AG04450 (cell line): ENCODE results near the gene TNNI2. TPM values are rescaled to one million over a fixed set of nuclear protein-coding genes. Genes with fewer than 3 reads are reported as not detected.

ENCODE experiments used
- CTCF ChIA-PET: fragments of 300-600, 350-600 bp; formaldehyde crosslinking; extraction: SDS; loops from one replicate; lab custom pipeline; 2022; ENCODE audit warnings: antibody characterized with exemption, inconsistent platforms; lab: Charles Lee
- POLR2A ChIA-PET: fragments of 350-600 bp; formaldehyde crosslinking; extraction: SDS; loops from one replicate; lab custom pipeline; 2021; ENCODE audit warnings: antibody characterized with exemption, inconsistent platforms; lab: Yijun Ruan, JAX
- DNase-seq: peaks from one replicate; pipeline ENCODE4 v3.0.0-alpha.2; 2011; ENCODE audit warnings: low read depth, low spot score
- H3K27ac ChIP-seq: one replicate; pipeline ENCODE4 v1.5.1; 2012; ENCODE audit warnings: low read depth, low read length, control low read depth
- H3K27me3 ChIP-seq: one replicate; pipeline ENCODE4 v1.6.0; 2012; ENCODE audit warnings: low read length; ENCODE audit not compliant: control insufficient read depth, insufficient read depth
- H3K4me3 ChIP-seq: 2 replicates; pipeline ENCODE4 v1.5.1; 2011; ENCODE audit warnings: mild to moderate bottlenecking, low read depth, low read length, control low read depth
- H3K9me3 ChIP-seq: 2 replicates; pipeline ENCODE4 v1.5.1; 2012; ENCODE audit warnings: low read length; ENCODE audit not compliant: control insufficient read depth, insufficient read depth
- polyA plus RNA-seq: library from polyadenylated mRNA; depleted of rRNA; stranded (reverse); fragments of >200 nt; gene quantifications from 2 replicates; pipeline ENCODE4 v1.2.3, GENCODE V29; 2011
- TF ChIP-seq, protein P1 (sequence below): IDR thresholded peaks from 2 replicates; pipeline ENCODE4 v1.5.1; 2011; ENCODE audit warnings: low read depth, low read length, control low read depth, inconsistent platforms

TNNI2 gene
- polyA plus RNA-seq, 1 experiment, result not detected

DNA sequence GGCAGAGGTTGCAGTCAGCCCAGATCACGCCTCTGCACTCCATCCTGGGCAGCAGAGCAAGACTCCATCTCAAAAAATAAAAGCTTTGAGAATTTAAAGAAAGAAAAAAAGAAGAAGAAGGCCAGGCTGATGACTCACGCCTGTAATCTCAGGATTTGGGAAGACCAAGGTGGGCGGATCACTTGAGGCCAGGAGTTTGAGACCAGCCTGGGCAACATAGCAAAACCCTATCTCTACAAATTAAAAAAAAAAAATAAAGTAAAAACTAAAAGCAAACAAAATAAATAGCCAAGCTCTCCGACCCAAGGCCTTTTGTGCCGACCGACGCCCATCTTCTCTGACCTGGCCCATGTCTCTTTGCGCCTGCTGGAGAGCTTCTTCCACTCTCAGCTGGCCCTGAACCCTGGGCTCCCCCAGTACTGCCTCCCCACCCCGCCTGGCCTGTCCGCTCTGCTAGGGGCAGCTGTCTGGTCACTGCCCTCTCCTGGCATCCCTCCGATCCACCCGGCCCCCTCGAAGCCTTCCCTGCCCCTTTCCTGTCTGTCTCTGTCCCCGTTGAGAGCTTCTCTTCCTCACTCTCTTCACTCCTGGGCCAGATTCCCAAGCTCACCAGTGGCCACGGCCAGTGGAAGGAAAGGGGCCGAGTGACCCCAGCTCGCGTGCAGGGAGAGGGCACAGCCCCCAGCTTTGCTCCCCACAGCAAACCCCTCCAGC is 9.3 kb downstream of the TNNI2 start:
- ChIA-PET POLR2A (interaction anchor here (0.7 kb wide), 1 partner anchor 11 kb away, joined by 5 read pairs; no protein-coding TSS in a partner anchor), CTCF (interaction anchor here (0.9 to 1.8 kb wide), 6 partner anchors 15 to 303 kb away, joined by 3 to 6 read pairs (median 4); no protein-coding TSS in a partner anchor)
- Histone ChIP-seq H3K27me3 (peaks cover 19% of the 10 kb centered on the region), H3K4me3 (no peak overlapping the region), H3K27ac (no peak overlapping the region), H3K9me3 (no peaks in the 10 kb centered on the region; the same call in 1 of the 2 replicates)
- DNase-seq, result no peak
- TF ChIP-seq, protein P1, sequence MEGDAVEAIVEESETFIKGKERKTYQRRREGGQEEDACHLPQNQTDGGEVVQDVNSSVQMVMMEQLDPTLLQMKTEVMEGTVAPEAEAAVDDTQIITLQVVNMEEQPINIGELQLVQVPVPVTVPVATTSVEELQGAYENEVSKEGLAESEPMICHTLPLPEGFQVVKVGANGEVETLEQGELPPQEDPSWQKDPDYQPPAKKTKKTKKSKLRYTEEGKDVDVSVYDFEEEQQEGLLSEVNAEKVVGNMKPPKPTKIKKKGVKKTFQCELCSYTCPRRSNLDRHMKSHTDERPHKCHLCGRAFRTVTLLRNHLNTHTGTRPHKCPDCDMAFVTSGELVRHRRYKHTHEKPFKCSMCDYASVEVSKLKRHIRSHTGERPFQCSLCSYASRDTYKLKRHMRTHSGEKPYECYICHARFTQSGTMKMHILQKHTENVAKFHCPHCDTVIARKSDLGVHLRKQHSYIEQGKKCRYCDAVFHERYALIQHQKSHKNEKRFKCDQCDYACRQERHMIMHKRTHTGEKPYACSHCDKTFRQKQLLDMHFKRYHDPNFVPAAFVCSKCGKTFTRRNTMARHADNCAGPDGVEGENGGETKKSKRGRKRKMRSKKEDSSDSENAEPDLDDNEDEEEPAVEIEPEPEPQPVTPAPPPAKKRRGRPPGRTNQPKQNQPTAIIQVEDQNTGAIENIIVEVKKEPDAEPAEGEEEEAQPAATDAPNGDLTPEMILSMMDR, result no peak

DNA sequence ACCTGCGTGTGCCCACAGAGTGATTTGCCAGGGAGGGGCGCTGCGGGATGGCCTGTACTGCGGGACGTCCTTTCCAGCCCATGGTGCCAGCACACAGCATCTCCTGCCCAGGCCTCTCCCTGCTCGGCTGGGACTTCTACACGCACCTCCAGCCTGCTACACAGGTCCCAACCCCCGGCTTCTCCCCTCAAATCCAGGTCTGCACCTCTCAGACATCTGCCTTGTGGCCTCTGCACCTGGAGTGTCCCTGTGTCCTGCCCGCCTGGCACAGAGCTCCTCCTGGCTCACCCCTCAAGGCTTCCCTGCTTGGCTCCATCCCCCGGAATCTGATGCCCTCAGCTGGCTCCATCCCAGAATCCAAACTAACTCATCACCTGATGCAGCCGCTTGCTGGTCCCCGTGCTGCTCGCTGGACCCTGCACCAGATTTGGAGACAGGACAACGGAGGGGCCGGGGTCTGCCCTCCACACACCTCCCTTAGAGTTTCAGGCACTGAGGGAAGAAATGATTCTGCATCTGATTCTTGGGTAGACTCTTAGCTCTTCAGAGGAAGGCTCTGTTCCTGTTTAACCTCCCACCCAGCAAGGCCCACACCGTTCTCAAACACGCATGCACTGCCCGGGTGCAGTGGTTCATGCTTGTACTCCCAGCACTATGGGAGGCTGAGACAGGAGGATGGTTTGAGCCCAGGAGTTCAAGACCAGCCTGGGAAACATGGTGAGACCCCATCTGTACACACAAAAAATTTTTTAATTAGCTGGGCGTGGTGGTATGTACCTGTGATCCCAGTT is 10.1 kb downstream of the TNNI2 start:
- Histone ChIP-seq H3K9me3 (no peaks in the 10 kb centered on the region; the same call in 1 of the 2 replicates), H3K4me3 (no peak overlapping the region), H3K27me3 (peaks cover 14% of the 10 kb centered on the region), H3K27ac (no peak overlapping the region)
- TF ChIP-seq, protein P1, result no peak
- CTCF ChIA-PET, result interaction anchor here (0.6 to 1.8 kb wide), 6 partner anchors 16 to 302 kb away, joined by 3 to 6 read pairs (median 4); no protein-coding TSS in a partner anchor
- no peak for DNase-seq
- POLR2A ChIA-PET, result interaction anchor here (0.7 kb wide), 1 partner anchor 10 kb away, joined by 5 read pairs; no protein-coding TSS in a partner anchor

DNA sequence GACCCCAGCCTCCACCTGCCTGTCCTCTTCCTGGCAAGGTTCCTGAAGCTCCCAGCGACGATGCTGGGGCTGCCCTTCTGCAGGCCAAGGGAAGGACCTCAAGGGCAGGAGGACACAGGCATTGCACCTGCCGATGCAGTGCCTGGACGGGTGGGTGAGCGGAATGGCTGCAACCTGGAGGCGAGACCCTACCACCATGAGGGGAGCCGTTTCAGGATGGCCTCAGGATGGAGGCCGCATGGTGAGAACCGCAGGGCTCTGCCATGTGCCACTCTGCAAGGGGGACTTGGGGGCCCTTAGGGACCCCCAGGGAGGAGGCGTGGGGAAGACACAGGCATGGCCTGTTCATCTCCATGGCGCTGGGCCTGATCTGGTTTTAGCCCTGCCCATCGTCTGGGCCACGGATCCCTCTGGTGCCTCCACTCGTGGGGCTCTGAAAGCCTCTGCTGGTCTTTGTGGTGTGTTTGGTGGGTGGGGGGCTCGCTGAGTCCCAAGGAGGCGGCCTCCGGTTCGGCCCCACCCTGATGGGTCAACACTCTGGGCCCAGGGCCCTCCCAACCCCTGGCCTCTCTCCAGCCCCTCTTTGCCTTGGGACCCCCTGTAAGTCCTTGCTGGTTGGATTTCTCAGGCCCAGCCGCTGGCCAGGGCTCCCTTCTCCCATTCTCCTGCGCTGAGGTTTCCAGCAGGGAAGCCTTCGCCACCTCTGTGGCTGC is 12.8 kb downstream of the TNNI2 start:
- POLR2A ChIA-PET, result no interaction called here

DNA sequence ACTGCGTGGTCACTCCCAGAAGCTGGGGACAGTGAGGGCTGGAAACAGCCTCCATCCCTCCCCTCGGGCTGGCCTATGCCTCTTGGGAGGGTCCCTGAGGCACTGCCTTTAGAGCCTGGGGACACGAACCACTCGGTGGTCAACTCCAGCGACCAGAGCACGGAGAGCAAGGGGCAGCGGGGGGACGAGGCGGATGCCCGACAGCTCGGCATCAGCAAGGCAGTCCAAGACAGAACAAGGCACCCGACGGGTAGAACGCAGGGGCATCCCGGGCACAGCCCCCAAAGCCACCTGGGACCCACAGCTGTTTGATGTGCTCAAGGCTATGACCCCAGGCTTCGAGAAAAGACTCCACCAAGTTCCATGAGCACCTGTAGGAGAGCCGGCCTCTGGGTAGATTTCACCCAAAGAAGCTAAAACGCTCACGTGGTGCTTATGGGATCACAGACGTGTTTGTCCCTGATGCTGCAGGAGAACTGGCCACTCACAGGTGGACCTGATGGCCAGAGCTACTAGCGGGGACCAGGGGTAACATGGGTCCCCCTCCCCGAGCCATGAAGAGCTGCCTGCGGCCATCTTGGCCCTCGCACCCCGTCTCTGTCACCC is 13.6 kb downstream of the TNNI2 start:
- Histone ChIP-seq H3K9me3 (no peaks in the 10 kb centered on the region; the same call in 1 of the 2 replicates), H3K27me3 (peaks cover 5% of the 10 kb centered on the region), H3K4me3 (no peak overlapping the region), H3K27ac (no peak overlapping the region)
- ChIA-PET CTCF (interaction anchor here (2.0 kb wide), 1 partner anchor 299 kb away, joined by 7 read pairs; no protein-coding TSS in a partner anchor), POLR2A (no interaction called here)
- DNase-seq, result no peak
- TF ChIP-seq, protein P1, result no peak

More for the DNA sequence above, 12.8 kb downstream of the TNNI2 start:
- no peak overlapping the region for H3K4me3 ChIP-seq
- CTCF ChIA-PET, result interaction anchor here (1.0 to 2.0 kb wide), 2 partner anchors 157 to 300 kb away, joined by 4 to 7 read pairs; no protein-coding TSS in a partner anchor
- no peak overlapping the region for H3K27ac ChIP-seq
- no peaks in the 10 kb centered on the region; the same call in 1 of the 2 replicates for H3K9me3 ChIP-seq
- no peak for DNase-seq
- TF ChIP-seq, protein P1, result no peak
- peaks cover 6% of the 10 kb centered on the region for H3K27me3 ChIP-seq
